ENCODE results near the gene CCL4.
A peak's percentile ranks its signal among the peaks of the same experiment; 100 is the strongest.

Gene CCL4

GRCh38 chr17:36130346-36130745 lies 26.7 kb downstream of the CCL4 start:
- no peaks in the 10 kb centered on the region for H3K9me2 ChIP-seq (replicated peaks; ENCODE audit: insufficient read depth, low read length)
- no peak overlapping the region for H3K27ac ChIP-seq (ENCODE audit: low read length)
- no peaks in the 10 kb centered on the region for H3K36me3 ChIP-seq (replicated peaks; ENCODE audit: insufficient read depth, low read length)
- no peak overlapping the region for H2AFZ ChIP-seq (ENCODE audit: low read length)
- H3K27me3 ChIP-seq (replicated peaks; ENCODE audit: insufficient read depth, low read length): no peaks in the 10 kb centered on the region
- H3K4me3 ChIP-seq (ENCODE audit: low read length): no peak overlapping the region
- no peak for DNase-seq
- H3K9ac ChIP-seq (ENCODE audit: low read length): no peak overlapping the region
- H3K4me1 ChIP-seq (ENCODE audit: low read length): peaks cover 22% of the 10 kb centered on the region
- no peaks in the 10 kb centered on the region for H3K79me2 ChIP-seq (ENCODE audit: low read length)
- H3F3A ChIP-seq (ENCODE audit: insufficient read depth, low read length): no peaks in the 10 kb centered on the region
- H3K4me2 ChIP-seq (ENCODE audit: low read depth, low read length): no peak overlapping the region
- H3K9me3 ChIP-seq (replicated peaks; ENCODE audit: insufficient read depth, low read length): no peaks in the 10 kb centered on the region
- TF ChIP-seq CTCF (IDR thresholded peaks at IDR 0.05; ENCODE audit: low read length) (no peak), EZH2 (optimal IDR thresholded peaks at IDR 0.05; ENCODE audit: low read depth, low read length) (no peak), EZH2phosphoT487 (IDR thresholded peaks at IDR 0.05; ENCODE audit: low read length) (no peak)
- no peaks in the 10 kb centered on the region for H4K20me1 ChIP-seq (ENCODE audit: insufficient read depth, low read length)

GRCh38 chr17:36131421-36131820 lies 27.8 kb downstream of the CCL4 start:
- Histone ChIP-seq H3K9me3 (replicated peaks; ENCODE audit: insufficient read depth, low read length) (no peaks in the 10 kb centered on the region), H3F3A (ENCODE audit: insufficient read depth, low read length) (no peaks in the 10 kb centered on the region), H3K4me1 (ENCODE audit: low read length) (peaks cover 28% of the 10 kb centered on the region), H3K79me2 (ENCODE audit: low read length) (no peaks in the 10 kb centered on the region), H2AFZ (ENCODE audit: low read length) (no peak overlapping the region), H3K27me3 (replicated peaks; ENCODE audit: insufficient read depth, low read length) (no peaks in the 10 kb centered on the region), H3K4me2 (ENCODE audit: low read depth, low read length) (no peak overlapping the region), H3K36me3 (replicated peaks; ENCODE audit: insufficient read depth, low read length) (no peaks in the 10 kb centered on the region), H3K27ac (ENCODE audit: low read length) (no peak overlapping the region), H4K20me1 (ENCODE audit: insufficient read depth, low read length) (no peaks in the 10 kb centered on the region), H3K4me3 (ENCODE audit: low read length) (no peak overlapping the region), H3K9ac (ENCODE audit: low read length) (no peak overlapping the region), H3K9me2 (replicated peaks; ENCODE audit: insufficient read depth, low read length) (no peaks in the 10 kb centered on the region)
- no peak for TF ChIP-seq EZH2 (optimal IDR thresholded peaks at IDR 0.05; ENCODE audit: low read depth, low read length)
- TF ChIP-seq CTCF (IDR thresholded peaks at IDR 0.05; ENCODE audit: low read length): peak; percentile 20; the same call in 1 of the 2 replicates
- no peak for TF ChIP-seq EZH2phosphoT487 (IDR thresholded peaks at IDR 0.05; ENCODE audit: low read length)
- no peak for DNase-seq

GRCh38 chr17:36131931-36132330 lies 28.3 kb downstream of the CCL4 start:
- H4K20me1 ChIP-seq (ENCODE audit: insufficient read depth, low read length): no peaks in the 10 kb centered on the region
- no peaks in the 10 kb centered on the region for H3K79me2 ChIP-seq (ENCODE audit: low read length)
- TF ChIP-seq CTCF (IDR thresholded peaks at IDR 0.05; ENCODE audit: low read length) (no peak), EZH2 (optimal IDR thresholded peaks at IDR 0.05; ENCODE audit: low read depth, low read length) (no peak), EZH2phosphoT487 (IDR thresholded peaks at IDR 0.05; ENCODE audit: low read length) (no peak)
- no peak overlapping the region for H3K27ac ChIP-seq (ENCODE audit: low read length)
- H3K4me1 ChIP-seq (ENCODE audit: low read length): peaks cover 25% of the 10 kb centered on the region
- H3K9me2 ChIP-seq (replicated peaks; ENCODE audit: insufficient read depth, low read length): no peaks in the 10 kb centered on the region
- no peaks in the 10 kb centered on the region for H3F3A ChIP-seq (ENCODE audit: insufficient read depth, low read length)
- no peaks in the 10 kb centered on the region for H3K9me3 ChIP-seq (replicated peaks; ENCODE audit: insufficient read depth, low read length)
- no peak overlapping the region for H3K9ac ChIP-seq (ENCODE audit: low read length)
- DNase-seq: no peak
- no peaks in the 10 kb centered on the region for H3K36me3 ChIP-seq (replicated peaks; ENCODE audit: insufficient read depth, low read length)
- no peak overlapping the region for H3K4me2 ChIP-seq (ENCODE audit: low read depth, low read length)
- H2AFZ ChIP-seq (ENCODE audit: low read length): no peak overlapping the region
- no peak overlapping the region for H3K4me3 ChIP-seq (ENCODE audit: low read length)
- H3K27me3 ChIP-seq (replicated peaks; ENCODE audit: insufficient read depth, low read length): no peaks in the 10 kb centered on the region
